ENCODE data around the gene FGD5. TPM values are rescaled to one million over a fixed set of nuclear protein-coding genes. Genes with fewer than 3 reads are reported as not detected.

The FGD5 gene
- total RNA-seq, 1 donor from 2014 or later: 86.1 TPM

- no peak for DNase-seq (ENCODE audit: low read depth in 2 of 2)
Observed at GRCh38 chr3:14927308-14927707, 108.5 kb downstream of the FGD5 start.

GRCh38 chr3:14929310-14930074 lies 110.7 kb downstream of the FGD5 start:
- DNase-seq (ENCODE audit: low read depth in 2 of 2): no peak

- no peak for DNase-seq (ENCODE audit: low read depth in 2 of 2)
Observed at GRCh38 chr3:14933820-14934425, 115.2 kb downstream of the FGD5 start.

GRCh38 chr3:14935592-14936345 lies 117.0 kb downstream of the FGD5 start:
- DNase-seq (ENCODE audit: low read depth in 2 of 2): no peak

GRCh38 chr3:14938954-14939353 lies 120.2 kb downstream of the FGD5 start:
- DNase-seq (ENCODE audit: low read depth in 2 of 2): no peak

GRCh38 chr3:14941871-14942270 lies 123.1 kb downstream of the FGD5 start:
- no peak for DNase-seq (ENCODE audit: low read depth in 2 of 2)

- no peak for DNase-seq (ENCODE audit: low read depth in 2 of 2)
Observed at GRCh38 chr3:14943042-14943441, 124.3 kb downstream of the FGD5 start.

- no peak for DNase-seq (ENCODE audit: low read depth in 2 of 2)
Observed at GRCh38 chr3:14946236-14946635, 127.5 kb downstream of the FGD5 start.

GRCh38 chr3:14946739-14947099 lies 128.0 kb downstream of the FGD5 start:
- DNase-seq (ENCODE audit: low read depth in 2 of 2): peak in 1 of 2 donors; percentile 11

- peak; percentile 88 to 89 for DNase-seq (ENCODE audit: low read depth in 2 of 2)
Observed at GRCh38 chr3:14947100-14947885, 128.5 kb downstream of the FGD5 start, which contains the start of gene NR2C2. TSS of gene NR2C2 (plus strand) at chr3:14947583. CDS start at chr3:15003915, 56,332 bp downstream.

GRCh38 chr3:14947886-14948608 lies 129.3 kb downstream of the FGD5 start:
- DNase-seq (ENCODE audit: low read depth in 2 of 2): peak; percentile 97 to 98

- DNase-seq (ENCODE audit: low read depth in 2 of 2): peak in 1 of 2 donors; percentile 47
Observed at GRCh38 chr3:14948609-14949038, 129.9 kb downstream of the FGD5 start.

- peak; percentile 45 to 57 for DNase-seq (ENCODE audit: low read depth in 2 of 2)
Observed at GRCh38 chr3:14949126-14949525, 130.4 kb downstream of the FGD5 start.

- DNase-seq (ENCODE audit: low read depth in 2 of 2): peak; percentile 25 to 59
Observed at GRCh38 chr3:14950274-14950673, 131.5 kb downstream of the FGD5 start.

- no peak for DNase-seq (ENCODE audit: low read depth in 2 of 2)
Observed at GRCh38 chr3:14957153-14957552, 138.4 kb downstream of the FGD5 start.

GRCh38 chr3:14957925-14958324 lies 139.2 kb downstream of the FGD5 start:
- no peak for DNase-seq (ENCODE audit: low read depth in 2 of 2)

- no peak for DNase-seq (ENCODE audit: low read depth in 2 of 2)
Observed at GRCh38 chr3:14959359-14959943, 140.7 kb downstream of the FGD5 start.

- no peak for DNase-seq (ENCODE audit: low read depth in 2 of 2)
Observed at GRCh38 chr3:14962762-14963161, 144.0 kb downstream of the FGD5 start.

- peak in 1 of 2 donors; percentile 79 for DNase-seq (ENCODE audit: low read depth in 2 of 2)
Observed at GRCh38 chr3:14967285-14967684, 148.5 kb downstream of the FGD5 start.

GRCh38 chr3:14969671-14970070 lies 150.9 kb downstream of the FGD5 start:
- no peak for DNase-seq (ENCODE audit: low read depth in 2 of 2)

Measured in lung microvascular endothelial cell (primary cell).